GM12878 (cell line): ENCODE measurements around the gene PRKN. TPM values are rescaled to one million over a fixed set of nuclear protein-coding genes. Genes with fewer than 3 reads are reported as not detected.

Experiments
- ATAC-seq: fragments of 200-7000 bp; cut with Tn5 transposase; 3 replicates; pipeline ENCODE4 v1.9.1; 2020; ENCODE audit warnings: mild to moderate bottlenecking, moderate library complexity
- BruUV-seq: library from RNA; stranded (reverse); fragments of 400-500 nt; replicated peaks from 2 replicates; lab custom pipeline; 2021; lab: Mats Ljungman, UMichigan
- CTCF ChIA-PET: fragments of 300-600 bp; sonication (Branson Sonifier 250); formaldehyde crosslinking; extraction: SDS; loops from one replicate; lab custom pipeline; 2021; ENCODE audit warnings: inconsistent platforms; lab: Yijun Ruan, JAX
- POLR2A ChIA-PET: fragments of 350-600 bp; formaldehyde crosslinking; extraction: SDS; loops from one replicate; lab custom pipeline; 2021; ENCODE audit warnings: inconsistent platforms; lab: Charles Lee
- RAD21 ChIA-PET: fragments of 300-600 bp; sonication (Branson Sonifier 250); formaldehyde crosslinking; loops from one replicate; lab custom pipeline; 2023; ENCODE audit warnings: antibody characterized with exemption; ENCODE audit not compliant: unreplicated experiment; lab: Charles Lee
- SMC1A ChIA-PET: fragments of 300-600 bp; sonication (Branson Sonifier 250); formaldehyde crosslinking; loops from one replicate; lab custom pipeline; 2023; ENCODE audit not compliant: unreplicated experiment, uncharacterized antibody; lab: Charles Lee
- DNase-seq: peaks from one replicate; pipeline ENCODE4 v3.0.0-alpha.2; 2011; ENCODE audit warnings: low read depth, low spot score
- FAIRE-seq: peaks from 3 replicates; lab custom pipeline; 2011; peaks lifted over from hg19 to GRCh38; lab: Jason Lieb, UNC
- H2AFZ ChIP-seq: 2 replicates; pipeline ENCODE4 v1.6.0; 2011; ENCODE audit warnings: low read depth, low read length, control low read depth; ENCODE audit not compliant: control insufficient read depth
- H3K27ac ChIP-seq: 2 replicates; pipeline ENCODE4 v1.5.1; 2011; ENCODE audit warnings: control low read depth; ENCODE audit not compliant: control insufficient read depth, insufficient read depth
- H3K27me3 ChIP-seq, 2 experiments: replicated peaks in 1 of 2; 2 replicates each; pipeline versions ENCODE4 v1.6.0 to v1.6.1; 2011; ENCODE audit warnings: low read length in 1 of 2; ENCODE audit not compliant: control insufficient read depth in 2 of 2, insufficient read depth in 2 of 2
- H3K36me3 ChIP-seq, 2 experiments: 2 replicates each; pipeline ENCODE4 v1.5.1; 2011; ENCODE audit warnings: low read length in 1 of 2; ENCODE audit not compliant: control insufficient read depth in 2 of 2, insufficient read depth in 2 of 2
- H3K4me1 ChIP-seq: 2 replicates; pipeline ENCODE4 v1.6.1; 2011; ENCODE audit warnings: mild to moderate bottlenecking, low read length, moderate library complexity, mixed read lengths; ENCODE audit not compliant: control insufficient read depth, insufficient read depth
- H3K4me2 ChIP-seq: 2 replicates; pipeline ENCODE4 v1.6.0; 2011; ENCODE audit warnings: control low read depth; ENCODE audit not compliant: control insufficient read depth, insufficient read depth
- H3K4me3 ChIP-seq: fragments of 200-600 bp; sonication (generic); 2 replicates; pipeline ENCODE4 v1.5.1; 2016
- H3K79me2 ChIP-seq: 2 replicates; pipeline ENCODE4 v1.6.0; 2011; ENCODE audit warnings: low read length; ENCODE audit not compliant: control insufficient read depth, insufficient read depth
- H3K9ac ChIP-seq: 2 replicates; pipeline ENCODE4 v1.8.0; 2011; ENCODE audit warnings: low read length, control low read depth, mixed read lengths; ENCODE audit not compliant: control insufficient read depth, insufficient read depth
- H3K9me3 ChIP-seq: replicated peaks from 3 replicates; pipeline ENCODE4 v1.5.1; 2011; ENCODE audit warnings: mild to moderate bottlenecking, low read length; ENCODE audit not compliant: control insufficient read depth, insufficient read depth
- H4K20me1 ChIP-seq: 2 replicates; pipeline ENCODE4 v1.6.0; 2011; ENCODE audit not compliant: control insufficient read depth, insufficient read depth
- ATF2 ChIP-seq: IDR thresholded peaks from 2 replicates; pipeline ENCODE4 v1.6.1; 2012; ENCODE audit warnings: low read length, inconsistent platforms
- BMI1 ChIP-seq: fragments of 450-650 bp; IDR thresholded peaks from 2 replicates; pipeline ENCODE4 v1.6.1; 2016; ENCODE audit warnings: mild to moderate bottlenecking, moderate library complexity, borderline replicate concordance
- E2F4 ChIP-seq: IDR thresholded peaks from 2 replicates; pipeline ENCODE4 v1.6.1; 2012; ENCODE audit warnings: low read depth, low read length, improper control_type of control experiment
- EZH2 ChIP-seq: IDR thresholded peaks from 2 replicates; pipeline ENCODE4 v1.6.1; 2012; ENCODE audit warnings: low read depth, mild to moderate bottlenecking, control low read depth, inconsistent platforms, low read length, borderline replicate concordance; ENCODE audit not compliant: control insufficient read depth
- MYC ChIP-seq: IDR thresholded peaks from 2 replicates; pipeline ENCODE4 v1.6.1; 2011; ENCODE audit warnings: mild to moderate bottlenecking, low read length, moderate library complexity, inconsistent platforms; ENCODE audit not compliant: insufficient read depth, insufficient replicate concordance, insufficient read length, severe bottlenecking
- PBX3 ChIP-seq: IDR thresholded peaks from 2 replicates; pipeline ENCODE4 v1.6.1; 2011; ENCODE audit warnings: mild to moderate bottlenecking, low read depth, low read length, moderate library complexity; ENCODE audit not compliant: insufficient replicate concordance
- POLR2AphosphoS2 ChIP-seq: IDR thresholded peaks from 2 replicates; pipeline ENCODE4 v1.6.1; 2011; ENCODE audit warnings: low read depth, mild to moderate bottlenecking, low read length, improper control_type of control experiment, moderate library complexity
- SP1 ChIP-seq: IDR thresholded peaks from one replicate; pipeline ENCODE4 v1.6.1; 2011; ENCODE audit warnings: low read depth, low read length
- SPI1 ChIP-seq: IDR thresholded peaks from 2 replicates; pipeline ENCODE4 v1.6.1; 2011; ENCODE audit warnings: low read depth, mild to moderate bottlenecking, low read length, moderate library complexity, borderline replicate concordance; ENCODE audit not compliant: insufficient read depth
- ZNF384 ChIP-seq: IDR thresholded peaks from 2 replicates; pipeline ENCODE4 v1.6.1; 2012; ENCODE audit warnings: low read depth, mild to moderate bottlenecking, low read length, improper control_type of control experiment, borderline replicate concordance
- WGBS: methylation state at CpG from one replicate; pipeline ENCODE4 v1.1.6; 2016; ENCODE audit warnings: low lambda C conversion rate; ENCODE audit not compliant: insufficient replicate concordance, insufficient coverage; ENCODE audit errors: missing lambda C conversion rate; 5-methylcytosine and 5-hydroxymethylcytosine counted together
- in situ Hi-C: fragments of 300-500 bp; cut with MboI; formaldehyde crosslinking; loops from 9 replicates; pipeline ENCODE4 v1.14.3; 2018; ENCODE audit warnings: mixed read lengths
- intact Hi-C: fragments of 100-400 bp; cut with micrococcal nuclease; formaldehyde crosslinking; loops from one replicate; pipeline ENCODE4 v1.14.2; 2022; ENCODE audit not compliant: unreplicated experiment
- polyA plus RNA-seq, 11 experiments: library from polyadenylated mRNA; depleted of rRNA in 4 of 11; unstranded in 6 of 11; stranded (reverse) in 5 of 11; fragments of >200 nt; fragmentation: Nextera tagmentation in 4 of 11; fragmentation: Illumina TruSeq in 1 of 11; extraction: Ambion mirVana in 4 of 11; extraction: Trizol in 1 of 11; gene quantifications; 1 replicate in 1 of 11; 2 replicates in 10 of 11; pipeline versions ENCODE4 v1.2.1 to v1.2.3, GENCODE V29; 2011 to 2016; ENCODE audit warnings: inconsistent platforms in 2 of 11, missing spikeins in 2 of 11, low read depth in 1 of 11
- total RNA-seq, 4 experiments: library from RNA; depleted of rRNA in 3 of 4; stranded (reverse); fragments of >200 nt in 3 of 4; fragmentation: Illumina TruSeq in 1 of 4; extraction: Trizol in 1 of 4; gene quantifications; 2 replicates each; pipeline versions ENCODE4 v1.2.1 to v1.2.3, GENCODE V29; 2013 to 2021

The PRKN gene
- total and polyA plus RNA-seq, 10 of the 15 experiments (the other 5 are each of a cell fraction or from before 2014, with no cell fraction given) = 0.06 to 0.09 TPM; not detected in 8

DNA sequence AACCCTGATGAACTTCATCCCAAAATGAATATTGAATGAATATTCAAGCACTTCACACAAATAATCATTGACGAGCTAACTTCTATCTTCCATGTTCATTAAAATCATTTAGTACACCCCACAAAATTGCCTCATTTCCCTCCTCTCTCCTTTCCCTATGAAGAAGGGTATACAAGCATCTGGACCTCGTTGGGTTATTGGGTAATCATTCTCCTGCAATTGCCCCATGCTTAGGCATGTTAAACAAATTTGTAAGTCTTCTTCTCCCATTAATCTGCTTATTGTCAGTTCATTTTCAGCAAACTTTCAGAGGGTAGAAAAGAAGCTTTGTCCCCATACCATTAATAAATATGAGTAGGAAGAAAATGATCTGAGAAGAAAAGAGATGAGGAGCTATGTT lies 27.6 kb downstream of the PRKN start:
- Histone ChIP-seq H3K9ac (no peak overlapping the region), H4K20me1 (no peaks in the 10 kb centered on the region), H3K36me3 (no peaks in the 10 kb centered on the region), H3K4me3 (no peak overlapping the region), H3K9me3 (no peaks in the 10 kb centered on the region), H3K79me2 (no peaks in the 10 kb centered on the region), H3K27ac (no peak overlapping the region), H3K4me1 (no peaks in the 10 kb centered on the region), H3K27me3 (no peaks in the 10 kb centered on the region; a peak in 1 of 4 replicates), H2AFZ (no peak overlapping the region), H3K4me2 (no peak overlapping the region)
- in situ Hi-C loops = no loop called here
- no peak for FAIRE-seq
- WGBS = 0% methylated on average over 2 of the region's 2 CpGs
- intact Hi-C loops = no loop called here
- ChIA-PET POLR2A (no interaction called here), CTCF (no interaction called here), RAD21 (no interaction called here), SMC1A (interaction anchor here (0.6 kb wide), 1 partner anchor 66 kb away, joined by 3 read pairs; no protein-coding TSS in a partner anchor)
- BruUV-seq = no TSS peak
- no peak for TF ChIP-seq POLR2AphosphoS2
- no peak for TF ChIP-seq EZH2
- TF ChIP-seq MYC = no peak
- TF ChIP-seq SP1 = no peak
- TF ChIP-seq ATF2 = no peak
- DNase-seq = no peak
- no peak for ATAC-seq

GRCh38 chr6:162698440-162698839 lies 29.1 kb downstream of the PRKN start:
- CTCF ChIA-PET = no interaction called here
- H4K20me1 ChIP-seq = no peaks in the 10 kb centered on the region
- no peak overlapping the region for H3K9ac ChIP-seq
- in situ Hi-C loops = no loop called here
- ATAC-seq (no peak), DNase-seq (no peak), FAIRE-seq (no peak)
- no peaks in the 10 kb centered on the region for H3K36me3 ChIP-seq
- H3K79me2 ChIP-seq = no peaks in the 10 kb centered on the region
- H2AFZ ChIP-seq = no peak overlapping the region
- intact Hi-C loops = no loop called here
- BruUV-seq = no TSS peak
- POLR2A ChIA-PET = no interaction called here
- RAD21 ChIA-PET = no interaction called here
- H3K27ac ChIP-seq = no peak overlapping the region
- no peaks in the 10 kb centered on the region for H3K9me3 ChIP-seq
- no peaks in the 10 kb centered on the region for H3K27me3 ChIP-seq
- no peaks in the 10 kb centered on the region for H3K4me1 ChIP-seq
- no peak overlapping the region for H3K4me3 ChIP-seq
- no peak overlapping the region for H3K4me2 ChIP-seq
- SMC1A ChIA-PET = interaction anchor here (0.6 kb wide), 1 partner anchor 104 kb away, joined by 4 read pairs; no protein-coding TSS in a partner anchor
- TF ChIP-seq ZNF384 (no peak), PBX3 (no peak), BMI1 (no peak), SPI1 (no peak), E2F4 (no peak)
